ENCODE measurements around the gene POLR1E.

Gene POLR1E

DNA sequence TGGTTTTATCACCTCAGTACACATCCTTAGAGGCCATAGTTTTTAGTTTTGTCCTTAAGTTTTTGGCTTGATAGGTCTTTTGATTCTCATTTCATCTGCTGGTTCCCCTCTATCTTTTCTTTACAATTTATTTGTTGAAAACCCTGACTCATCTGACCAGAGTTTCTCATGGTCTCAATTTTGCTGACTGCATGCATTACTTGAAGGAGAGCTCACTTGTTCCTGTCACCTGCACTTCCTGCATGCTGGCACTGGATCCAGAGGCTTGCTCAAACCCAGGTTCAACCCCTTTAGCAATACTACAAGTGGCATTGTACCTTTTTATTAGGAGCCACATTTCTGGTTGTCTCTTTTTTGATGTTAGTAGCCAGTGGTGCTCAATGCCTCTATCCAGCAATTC, 63.8 kb downstream of the POLR1E start:
- DNase-seq (ENCODE audit: low read depth), result no peak
- TF ChIP-seq CTCF (conservative IDR thresholded peaks at IDR 0.05; ENCODE audit: low read depth, low read length), result no peak
- H3K4me3 ChIP-seq (ENCODE audit: low read length), result no peak overlapping the region

- TF ChIP-seq CTCF (conservative IDR thresholded peaks at IDR 0.05; ENCODE audit: low read depth, low read length), result no peak
- no peak overlapping the region for H3K4me3 ChIP-seq (ENCODE audit: low read length)
- DNase-seq (ENCODE audit: low read depth), result no peak
Measured at GRCh38 chr9:37550781-37551180, 65.0 kb downstream of the POLR1E start.

DNA sequence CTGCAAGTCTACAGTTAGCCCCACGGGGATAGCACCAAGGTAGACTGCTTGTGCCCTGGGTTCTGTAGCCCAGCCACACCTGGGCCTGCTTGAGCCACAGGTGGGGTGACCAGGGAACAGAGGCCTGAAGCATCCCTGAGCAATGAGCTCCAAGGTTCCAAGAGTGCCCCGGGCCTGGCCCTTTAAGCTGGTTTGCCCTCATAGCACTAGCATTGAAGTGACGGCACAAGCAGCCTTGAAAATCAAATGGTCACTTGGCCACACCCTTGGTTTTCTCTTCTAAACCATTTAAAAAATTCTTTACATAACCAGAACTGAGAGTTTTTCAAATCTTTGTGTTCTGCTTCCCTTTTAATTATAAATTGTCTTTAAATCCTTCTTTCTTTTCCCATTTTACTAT, 65.7 kb downstream of the POLR1E start:
- TF ChIP-seq CTCF (conservative IDR thresholded peaks at IDR 0.05; ENCODE audit: low read depth, low read length), result no peak
- H3K4me3 ChIP-seq (ENCODE audit: low read length), result no peak overlapping the region
- DNase-seq (ENCODE audit: low read depth), result no peak

- no peak for DNase-seq (ENCODE audit: low read depth)
- H3K4me3 ChIP-seq (ENCODE audit: low read length), result no peak overlapping the region
- no peak for TF ChIP-seq CTCF (conservative IDR thresholded peaks at IDR 0.05; ENCODE audit: low read depth, low read length)
Measured at GRCh38 chr9:37551888-37552287, 66.1 kb downstream of the POLR1E start.

Data from retinal pigment epithelial cell (primary cell).